Natural killer cell (primary cell): Measurements from ENCODE around the gene NEUROD6. TPM values are rescaled to one million over a fixed set of nuclear protein-coding genes. Genes with fewer than 3 reads are reported as not detected.
A peak's percentile ranks its signal among the peaks of the same experiment; 100 is the strongest.

ENCODE experiments used
- ATAC-seq, 3 donors: fragments of 150-1000 bp in 2 of 3; fragments of 200-7000 bp in 1 of 3; cut with Tn5 transposase; 1 replicate in 1 of 3; 2 replicates in 2 of 3; pipeline ENCODE4 v1.10.0; 2021; ENCODE audit warnings: mild to moderate bottlenecking in 2 of 3, moderate library complexity in 2 of 3
- DNase-seq, 2 donors: peaks; one replicate each; pipeline versions ENCODE4 v3.0.0 to v3.0.0-alpha.2; 2013 to 2021; ENCODE audit warnings: mixed read lengths in 1 of 2
- H3K27ac ChIP-seq: one replicate; pipeline ENCODE4 v1.5.1; 2013; ENCODE audit warnings: mild to moderate bottlenecking, low read length
- H3K27me3 ChIP-seq: one replicate; pipeline ENCODE4 v1.6.1; 2013; ENCODE audit warnings: low read length; ENCODE audit not compliant: control insufficient read depth, insufficient read depth
- H3K36me3 ChIP-seq: one replicate; pipeline ENCODE4 v1.6.1; 2013; ENCODE audit warnings: low read length; ENCODE audit not compliant: control insufficient read depth, insufficient read depth
- H3K4me1 ChIP-seq: one replicate; pipeline ENCODE4 v1.6.1; 2013; ENCODE audit warnings: low read length; ENCODE audit not compliant: control insufficient read depth, insufficient read depth
- H3K4me3 ChIP-seq: one replicate; pipeline ENCODE4 v1.5.1; 2013; ENCODE audit warnings: low read length
- H3K9me3 ChIP-seq: one replicate; pipeline ENCODE4 v1.6.1; 2013; ENCODE audit warnings: low read length; ENCODE audit not compliant: control insufficient read depth, insufficient read depth
- H3K27ac Mint-ChIP-seq, 2 donors: one replicate each; pipeline ENCODE4 v1.8.0; 2022; ENCODE audit warnings: mild to moderate bottlenecking in 2 of 2, mixed read lengths in 2 of 2, moderate library complexity in 1 of 2
- H3K27me3 Mint-ChIP-seq, 2 donors: one replicate each; pipeline ENCODE4 v1.8.0; 2022; ENCODE audit warnings: low read depth in 2 of 2, mixed read lengths in 2 of 2
- H3K36me3 Mint-ChIP-seq: one replicate; pipeline ENCODE4 v1.8.0; 2022; ENCODE audit warnings: mixed read lengths
- H3K4me1 Mint-ChIP-seq, 2 donors: one replicate each; pipeline ENCODE4 v1.8.0; 2022; ENCODE audit warnings: mixed read lengths in 2 of 2
- H3K4me3 Mint-ChIP-seq: one replicate; pipeline ENCODE4 v1.8.0; 2022; ENCODE audit warnings: mild to moderate bottlenecking, moderate library complexity, mixed read lengths
- H3K9me3 Mint-ChIP-seq, 2 donors: one replicate each; pipeline ENCODE4 v1.8.0; 2022; ENCODE audit warnings: mixed read lengths in 2 of 2
- WGBS: methylation state at CpG from one replicate; pipeline ENCODE4 v1.1.7; 2013; ENCODE audit warnings: missing lambda C conversion rate; ENCODE audit not compliant: insufficient coverage; 5-methylcytosine and 5-hydroxymethylcytosine counted together
- intact Hi-C: fragments of 100-400 bp; cut with micrococcal nuclease; formaldehyde crosslinking; loops from one replicate; pipeline ENCODE4 v1.14.2; 2022
- total RNA-seq, 4 donors: library from RNA; stranded (reverse); fragments of 120-200 nt in 1 of 4; gene quantifications; one replicate each; pipeline versions ENCODE4 v1.2.3 to v1.2.4, GENCODE V29; 2013 to 2022
- TF ChIP-seq, protein P1 (sequence below): fragments of 200-600 bp; IDR thresholded peaks from one replicate; pipeline ENCODE4 v1.8.0; 2022; ENCODE audit warnings: antibody characterized with exemption

NEUROD6 gene
- total RNA-seq, 3 donors from 2014 or later (not counting 1 experiment from before 2014, with no cell fraction given), result not detected

DNA sequence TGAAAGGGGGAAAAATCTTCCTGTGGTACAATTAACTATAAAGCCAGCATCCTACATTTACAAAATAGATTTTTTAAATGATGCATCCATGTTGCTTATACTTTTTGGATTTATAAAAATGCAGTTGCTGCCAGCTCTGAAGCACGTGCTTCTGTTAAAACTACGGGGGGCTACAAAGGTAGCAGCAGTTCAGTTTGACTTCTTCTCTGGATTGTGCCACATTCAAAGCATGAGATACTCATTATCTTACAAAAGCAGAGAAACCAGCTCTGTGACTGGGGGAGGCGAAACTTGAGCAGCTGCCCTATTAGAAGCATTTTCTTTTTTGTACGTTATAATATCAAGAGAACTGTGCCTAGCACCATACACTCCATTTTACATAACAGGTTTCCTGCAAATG is 31.1 kb downstream of the NEUROD6 start:
- ATAC-seq (no peak), DNase-seq (no peak)
- intact Hi-C loops, result no loop called here
- Mint-ChIP-seq H3K4me1 (no peaks in the 10 kb centered on the region), H3K27ac (no peak overlapping the region), H3K27me3 (no peaks in the 10 kb centered on the region), H3K4me3 (no peak overlapping the region), H3K9me3 (peaks cover 0 to 3% of the 10 kb centered on the region in 2 donors), H3K36me3 (no peaks in the 10 kb centered on the region)
- no peaks in the 10 kb centered on the region for H3K4me1 ChIP-seq
- H3K36me3 ChIP-seq, result no peaks in the 10 kb centered on the region
- H3K4me3 ChIP-seq, result no peak overlapping the region
- no peaks in the 10 kb centered on the region for H3K9me3 ChIP-seq
- no peak overlapping the region for H3K27ac ChIP-seq
- TF ChIP-seq, protein P1, sequence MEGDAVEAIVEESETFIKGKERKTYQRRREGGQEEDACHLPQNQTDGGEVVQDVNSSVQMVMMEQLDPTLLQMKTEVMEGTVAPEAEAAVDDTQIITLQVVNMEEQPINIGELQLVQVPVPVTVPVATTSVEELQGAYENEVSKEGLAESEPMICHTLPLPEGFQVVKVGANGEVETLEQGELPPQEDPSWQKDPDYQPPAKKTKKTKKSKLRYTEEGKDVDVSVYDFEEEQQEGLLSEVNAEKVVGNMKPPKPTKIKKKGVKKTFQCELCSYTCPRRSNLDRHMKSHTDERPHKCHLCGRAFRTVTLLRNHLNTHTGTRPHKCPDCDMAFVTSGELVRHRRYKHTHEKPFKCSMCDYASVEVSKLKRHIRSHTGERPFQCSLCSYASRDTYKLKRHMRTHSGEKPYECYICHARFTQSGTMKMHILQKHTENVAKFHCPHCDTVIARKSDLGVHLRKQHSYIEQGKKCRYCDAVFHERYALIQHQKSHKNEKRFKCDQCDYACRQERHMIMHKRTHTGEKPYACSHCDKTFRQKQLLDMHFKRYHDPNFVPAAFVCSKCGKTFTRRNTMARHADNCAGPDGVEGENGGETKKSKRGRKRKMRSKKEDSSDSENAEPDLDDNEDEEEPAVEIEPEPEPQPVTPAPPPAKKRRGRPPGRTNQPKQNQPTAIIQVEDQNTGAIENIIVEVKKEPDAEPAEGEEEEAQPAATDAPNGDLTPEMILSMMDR, result no peak
- 62% methylated on average over 4 of the region's 4 CpGs for WGBS
- no peaks in the 10 kb centered on the region for H3K27me3 ChIP-seq

DNA sequence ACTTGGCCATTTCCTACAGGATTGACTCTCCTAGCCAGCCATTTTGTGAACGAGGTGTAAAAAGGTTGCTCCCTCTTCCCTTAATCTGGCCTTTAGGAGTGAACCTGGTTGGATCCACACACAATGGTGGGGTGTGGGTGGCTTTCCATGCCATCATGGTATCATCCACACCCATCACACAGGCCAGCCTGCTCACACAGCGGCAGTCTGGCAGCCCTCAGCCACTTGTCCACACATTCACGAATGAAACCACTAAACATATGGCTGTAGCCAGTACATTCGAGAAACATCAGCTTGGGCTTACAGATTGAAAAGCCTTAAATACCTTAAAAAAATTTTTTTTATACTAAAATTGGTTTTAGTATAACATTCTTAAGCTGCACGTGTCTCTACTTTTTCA is 31.9 kb downstream of the NEUROD6 start:
- Histone ChIP-seq H3K27ac (no peak overlapping the region), H3K27me3 (no peaks in the 10 kb centered on the region), H3K36me3 (no peaks in the 10 kb centered on the region), H3K4me1 (no peaks in the 10 kb centered on the region), H3K4me3 (no peak overlapping the region), H3K9me3 (no peaks in the 10 kb centered on the region)
- no peak for DNase-seq
- no peaks in the 10 kb centered on the region for H3K4me1 Mint-ChIP-seq
- no peak overlapping the region for H3K27ac Mint-ChIP-seq
- ATAC-seq, result no peak
- intact Hi-C loops, result no loop called here
- peaks cover 0 to 3% of the 10 kb centered on the region in 2 donors for H3K9me3 Mint-ChIP-seq
- TF ChIP-seq, protein P1, result no peak
- no peaks in the 10 kb centered on the region for H3K27me3 Mint-ChIP-seq
- H3K36me3 Mint-ChIP-seq, result no peaks in the 10 kb centered on the region
- WGBS, result 88% methylated on average over 2 of the region's 5 CpGs
- H3K4me3 Mint-ChIP-seq, result no peak overlapping the region

DNA sequence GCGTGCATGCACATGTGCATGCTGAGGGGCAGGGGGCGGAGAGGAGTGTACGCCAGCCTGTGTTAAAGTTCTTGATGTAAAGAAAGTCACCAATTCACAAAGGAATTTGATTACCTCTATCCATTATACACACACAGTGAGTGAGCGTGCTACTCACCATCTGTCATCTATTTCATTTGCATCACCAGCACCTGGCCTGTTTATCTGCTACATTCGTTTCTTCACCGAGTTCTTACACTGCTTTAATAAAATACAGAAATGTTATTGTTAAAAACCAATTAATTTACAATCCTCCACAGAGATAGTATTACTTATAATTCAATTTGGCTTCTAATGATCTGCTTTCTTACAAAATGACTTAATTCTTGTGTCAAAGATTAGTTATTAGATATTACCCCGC is 32.6 kb downstream of the NEUROD6 start:
- intact Hi-C loops, result no loop called here
- Mint-ChIP-seq H3K4me3 (no peak overlapping the region), H3K4me1 (no peaks in the 10 kb centered on the region), H3K36me3 (no peaks in the 10 kb centered on the region), H3K9me3 (peaks cover 0 to 3% of the 10 kb centered on the region in 2 donors), H3K27ac (no peak overlapping the region), H3K27me3 (no peaks in the 10 kb centered on the region)
- TF ChIP-seq, protein P1, result no peak
- no peaks in the 10 kb centered on the region for H3K4me1 ChIP-seq
- WGBS, result 86% methylated on average over 6 of the region's 7 CpGs
- peak in 1 of 3 donors; percentile 5 for ATAC-seq
- H3K27ac ChIP-seq, result no peak overlapping the region
- no peaks in the 10 kb centered on the region for H3K9me3 ChIP-seq
- DNase-seq, result no peak
- H3K27me3 ChIP-seq, result no peaks in the 10 kb centered on the region
- no peaks in the 10 kb centered on the region for H3K36me3 ChIP-seq
- H3K4me3 ChIP-seq, result no peak overlapping the region

DNA sequence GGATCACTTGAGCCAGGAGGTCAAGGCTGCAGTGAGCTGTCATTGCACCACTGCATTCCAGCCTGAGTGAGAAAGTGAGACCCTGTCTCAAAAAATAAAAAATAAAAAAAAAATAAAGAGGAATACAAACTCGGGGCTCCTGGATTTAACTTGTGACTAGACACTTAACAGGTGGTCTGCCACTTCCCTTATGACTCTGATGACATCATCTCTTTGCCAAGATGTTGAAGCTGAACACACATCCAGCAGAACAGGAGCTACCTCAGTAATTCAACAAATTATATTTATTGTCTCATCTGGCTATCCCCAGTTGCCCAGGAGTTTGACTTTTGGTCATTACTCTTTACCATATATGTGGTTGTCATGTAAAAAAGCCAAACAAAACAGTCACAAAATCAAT is 35.3 kb downstream of the NEUROD6 start:
- H3K4me1 ChIP-seq, result no peaks in the 10 kb centered on the region
- intact Hi-C loops, result no loop called here
- Mint-ChIP-seq H3K36me3 (no peaks in the 10 kb centered on the region), H3K27ac (no peak overlapping the region), H3K4me1 (no peaks in the 10 kb centered on the region), H3K9me3 (peaks cover 0 to 6% of the 10 kb centered on the region in 2 donors), H3K4me3 (no peak overlapping the region), H3K27me3 (no peaks in the 10 kb centered on the region)
- H3K36me3 ChIP-seq, result no peaks in the 10 kb centered on the region
- H3K4me3 ChIP-seq, result no peak overlapping the region
- no peaks in the 10 kb centered on the region for H3K27me3 ChIP-seq
- no peak overlapping the region for H3K27ac ChIP-seq
- TF ChIP-seq, protein P1, result no peak
- ATAC-seq (no peak), DNase-seq (no peak)
- H3K9me3 ChIP-seq, result no peaks in the 10 kb centered on the region
- 59% methylated on average over 1 of the region's 1 CpG for WGBS
